Myocyte (in vitro differentiated cells): ENCODE measurements around the gene KDR. TPM values are rescaled to one million over a fixed set of nuclear protein-coding genes. Genes with fewer than 3 reads are reported as not detected.

Experiments
- DNase-seq: peaks from one replicate; pipeline ENCODE4 v3.0.0-alpha.2; 2012; ENCODE audit warnings: low read depth
- total RNA-seq: library from RNA; depleted of rRNA; stranded (reverse); fragments of >200 nt; gene quantifications from 2 replicates; pipeline ENCODE4 v1.2.3, GENCODE V29; 2014

KDR gene
- total RNA-seq, 1 donor from 2014 or later = 0.51 TPM

DNA sequence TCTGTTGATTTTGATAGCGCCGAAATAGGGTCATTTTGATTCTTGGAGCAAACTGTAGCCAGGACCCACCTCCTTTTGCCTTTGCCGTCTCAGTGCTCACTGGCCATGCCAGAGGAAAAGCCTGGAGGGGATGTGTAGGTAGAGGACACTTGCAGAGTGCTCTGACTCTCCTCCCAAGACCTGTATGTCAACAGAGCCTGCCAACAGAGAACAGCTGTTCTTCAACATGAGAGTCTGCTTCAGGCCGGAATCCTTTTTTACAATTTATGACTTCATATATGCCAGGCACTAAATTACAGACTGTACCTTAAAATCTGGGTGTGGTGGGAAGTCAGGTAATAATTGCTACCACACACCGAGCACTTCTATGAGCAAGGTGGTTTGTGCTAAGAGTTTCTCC, 94.2 kb downstream of the KDR start:
- no peak for DNase-seq

GRCh38 chr4:55030589-55030988, 94.8 kb downstream of the KDR start:
- DNase-seq = no peak

DNA sequence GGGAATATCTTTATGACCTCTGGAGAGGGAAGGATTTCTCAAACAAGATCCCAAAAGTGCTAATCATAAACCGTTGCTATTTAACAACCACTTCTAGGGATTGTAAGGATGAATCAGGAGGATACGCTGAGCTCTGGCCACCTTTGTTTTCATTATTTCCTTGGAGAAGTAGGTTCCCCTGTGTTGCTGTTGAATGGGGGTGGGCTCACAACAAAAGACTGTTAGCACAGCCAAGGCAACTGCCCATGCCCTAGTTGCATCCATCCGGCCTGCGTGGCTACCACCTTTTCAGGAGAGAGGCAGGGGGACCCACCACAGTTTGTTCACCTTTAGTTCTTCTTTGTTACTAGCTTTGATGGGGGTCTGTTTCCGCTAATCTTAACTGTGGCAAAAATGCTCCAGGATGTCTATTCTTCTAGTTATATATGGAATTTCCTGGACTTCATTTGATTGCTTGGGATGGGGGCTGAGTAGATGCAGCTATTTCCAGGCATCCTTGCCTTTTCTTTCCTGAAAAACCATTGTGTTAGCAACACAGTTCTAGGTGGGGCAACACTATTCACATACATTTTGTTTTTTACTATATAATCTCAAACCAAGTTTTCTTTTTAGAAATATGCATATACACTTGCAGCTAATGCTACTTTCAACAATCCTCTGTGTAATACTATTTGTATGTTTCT, 95.4 kb downstream of the KDR start:
- no peak for DNase-seq

GRCh38 chr4:55029321-55029720, 96.1 kb downstream of the KDR start:
- DNase-seq = no peak

Other genes starting within 250 kb of the KDR start
- gene SRD5A3, start 220.6 kb upstream of the KDR start, total RNA-seq = 6.8 and 11.6 TPM in 2 replicates